Measurements from ENCODE around the gene LMO1. TPM values are rescaled to one million over a fixed set of nuclear protein-coding genes. Genes with fewer than 3 reads are reported as not detected.

The LMO1 gene
- total RNA-seq, 2 experiments from 2014 or later, result not detected

GRCh38 chr11:8218409-8218808 lies 45.3 kb downstream of the LMO1 start:
- ChIA-PET POLR2A (no interaction called here), CTCF (no interaction called here)

GRCh38 chr11:8217926-8218325 lies 45.8 kb downstream of the LMO1 start:
- ChIA-PET CTCF (no interaction called here), POLR2A (no interaction called here)

GRCh38 chr11:8217136-8217535 lies 46.5 kb downstream of the LMO1 start:
- ChIA-PET POLR2A (no interaction called here), CTCF (no interaction called here)

- POLR2A ChIA-PET, result no interaction called here
- CTCF ChIA-PET, result no interaction called here
Observed at GRCh38 chr11:8213376-8213775, 50.3 kb downstream of the LMO1 start.

- POLR2A ChIA-PET, result no interaction called here
- CTCF ChIA-PET, result interaction anchor here (1.8 kb wide), 1 partner anchor 16 kb away, joined by 4 read pairs; no protein-coding TSS in a partner anchor
Observed at GRCh38 chr11:8209208-8209807, 54.4 kb downstream of the LMO1 start.

GRCh38 chr11:8207080-8208000 lies 56.3 kb downstream of the LMO1 start:
- ChIA-PET CTCF (interaction anchor here (0.7 kb wide), 1 partner anchor 38 kb away, joined by 3 read pairs; the partner anchor contains the start of gene RIC3), POLR2A (no interaction called here)

GRCh38 chr11:8206251-8207079 lies 57.2 kb downstream of the LMO1 start:
- ChIA-PET POLR2A (no interaction called here), CTCF (interaction anchor here (0.7 kb wide), 1 partner anchor 38 kb away, joined by 3 read pairs; the partner anchor contains the start of gene RIC3)

GRCh38 chr11:8205566-8205965 lies 58.1 kb downstream of the LMO1 start:
- ChIA-PET POLR2A (no interaction called here), CTCF (no interaction called here)

- ChIA-PET POLR2A (no interaction called here), CTCF (interaction anchor here (0.5 kb wide), 1 partner anchor 510 kb away, joined by 4 read pairs; no protein-coding TSS in a partner anchor)
Observed at GRCh38 chr11:8204596-8204995, 59.1 kb downstream of the LMO1 start.

GRCh38 chr11:8204025-8204424 lies 59.7 kb downstream of the LMO1 start:
- POLR2A ChIA-PET, result interaction anchor here (0.6 kb wide), 1 partner anchor 77 kb away, joined by 8 read pairs; no protein-coding TSS in a partner anchor
- CTCF ChIA-PET, result interaction anchor here (1.1 kb wide), 1 partner anchor 171 kb away, joined by 3 read pairs; no protein-coding TSS in a partner anchor

GRCh38 chr11:8203414-8203715 lies 60.3 kb downstream of the LMO1 start:
- ChIA-PET CTCF (interaction anchor here (1.1 kb wide), 1 partner anchor 170 kb away, joined by 3 read pairs; no protein-coding TSS in a partner anchor), POLR2A (no interaction called here)

- CTCF ChIA-PET, result interaction anchor here (1.1 kb wide), 1 partner anchor 170 kb away, joined by 3 read pairs; no protein-coding TSS in a partner anchor
- POLR2A ChIA-PET, result no interaction called here
Observed at GRCh38 chr11:8202516-8203413, 60.9 kb downstream of the LMO1 start.

- POLR2A ChIA-PET, result no interaction called here
- CTCF ChIA-PET, result no interaction called here
Observed at GRCh38 chr11:8201644-8202365, 61.9 kb downstream of the LMO1 start.

- POLR2A ChIA-PET, result no interaction called here
- CTCF ChIA-PET, result interaction anchor here (1.0 kb wide), 1 partner anchor 25 kb away, joined by 6 read pairs; no protein-coding TSS in a partner anchor
Observed at GRCh38 chr11:8199676-8200075, 64.0 kb downstream of the LMO1 start.

GRCh38 chr11:8196749-8197148 lies 66.9 kb downstream of the LMO1 start:
- POLR2A ChIA-PET, result no interaction called here
- CTCF ChIA-PET, result no interaction called here

- CTCF ChIA-PET, result no interaction called here
- POLR2A ChIA-PET, result no interaction called here
Observed at GRCh38 chr11:8194956-8195355, 68.7 kb downstream of the LMO1 start.

- CTCF ChIA-PET, result interaction anchor here (0.8 to 1.5 kb wide), 4 partner anchors 14 to 374 kb away, joined by 3 to 6 read pairs (median 4); no protein-coding TSS in a partner anchor
- POLR2A ChIA-PET, result no interaction called here
Observed at GRCh38 chr11:8192896-8193209, 70.8 kb downstream of the LMO1 start.

Measured in activated CD8-positive, alpha-beta memory T cell treated with anti-CD3 and anti-CD28 coated beads for 36 hours (primary cell).